C1 segment of cervical spinal cord (tissue), 14 donors: Measurements from ENCODE around the gene PAH.
"Not testable (repeated sequence)": the region's sequence is repeated elsewhere in the genome, so short reads cannot be mapped to it uniquely, and the experiment has no call there.

Experiments used
- DNase-seq, 14 donors: peaks; one replicate each; lab custom pipeline; 2025; lab: John Stamatoyannopoulos, UW

PAH gene

DNA sequence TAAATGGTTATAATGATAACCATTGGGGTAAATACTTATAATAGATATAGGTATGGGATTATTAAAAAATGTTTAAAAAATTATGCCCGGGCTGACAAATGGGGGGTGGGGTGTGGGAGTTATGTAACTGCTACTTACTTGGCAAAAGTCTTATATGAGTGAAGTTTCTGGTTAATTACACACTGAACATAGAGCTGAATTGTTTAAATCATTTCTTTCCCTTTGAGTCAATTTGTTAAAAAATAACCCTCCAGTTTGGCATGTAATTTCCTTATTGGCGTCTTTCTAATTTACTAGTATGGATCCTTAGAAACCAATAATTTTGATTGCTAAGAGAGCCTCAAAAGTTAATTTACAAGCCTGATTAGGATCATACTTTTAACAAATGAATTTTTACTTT, 16.7 kb downstream of the PAH start:
- no peak for DNase-seq

DNA sequence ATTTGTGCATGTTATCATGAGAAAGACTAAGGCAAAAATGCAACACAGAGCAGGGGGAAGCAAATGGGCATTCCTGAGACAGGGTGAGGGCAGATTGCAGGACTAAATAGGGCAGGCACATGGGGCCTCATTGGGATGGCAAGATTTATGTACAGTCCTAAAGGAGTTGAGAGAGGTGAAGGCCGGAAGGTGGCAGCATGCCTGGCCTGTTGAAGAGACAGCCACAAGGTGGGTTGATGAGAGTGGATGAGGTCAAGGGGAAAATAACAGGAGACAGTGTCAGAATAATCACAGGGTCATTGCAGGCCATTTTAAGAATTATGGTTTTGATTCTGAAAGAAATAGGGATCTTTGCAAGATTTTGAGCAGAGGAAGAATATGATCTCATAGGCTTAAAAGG, 21.0 kb downstream of the PAH start:
- DNase-seq: no peak

DNA sequence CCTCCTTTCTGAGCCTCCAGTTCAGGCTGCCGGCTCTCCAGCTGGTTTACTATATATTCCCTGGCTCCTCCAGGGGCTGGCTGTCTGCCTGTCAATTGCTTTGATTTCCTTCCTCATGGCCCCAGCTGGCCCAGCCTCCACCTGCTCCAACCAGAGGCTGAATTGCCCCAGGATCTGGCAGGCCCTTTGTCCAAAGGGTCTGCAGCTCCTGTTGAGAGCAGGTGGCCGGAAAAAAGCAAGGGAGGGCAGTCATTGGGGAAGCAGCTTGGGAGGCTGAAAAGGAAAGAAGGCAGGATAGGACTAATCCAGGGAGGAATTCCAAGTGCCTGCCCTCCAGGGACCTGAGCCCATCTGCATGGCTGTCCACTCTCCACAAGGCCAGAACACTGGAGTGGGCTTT, 25.3 kb downstream of the PAH start:
- DNase-seq: no peak

DNA sequence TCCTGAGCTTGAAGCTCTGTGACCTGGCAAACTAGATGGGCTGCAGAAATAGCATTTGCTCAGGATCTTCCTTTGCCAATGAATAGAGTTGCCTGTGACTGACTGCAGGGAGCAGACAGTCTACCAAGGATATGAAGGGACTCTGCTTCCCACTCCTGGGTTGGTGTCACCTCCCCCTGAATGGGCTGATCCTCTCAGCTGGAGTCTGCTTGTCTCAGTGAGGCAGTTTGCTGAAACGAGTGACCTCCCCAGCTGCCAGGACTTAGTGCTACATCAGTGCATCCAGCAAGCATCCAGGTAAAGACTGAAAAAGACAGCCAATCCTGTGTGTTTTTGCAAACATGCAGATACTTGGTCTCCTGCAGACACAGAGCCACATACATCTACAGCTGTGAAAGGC, 28.5 kb downstream of the PAH start:
- no peak for DNase-seq

DNA sequence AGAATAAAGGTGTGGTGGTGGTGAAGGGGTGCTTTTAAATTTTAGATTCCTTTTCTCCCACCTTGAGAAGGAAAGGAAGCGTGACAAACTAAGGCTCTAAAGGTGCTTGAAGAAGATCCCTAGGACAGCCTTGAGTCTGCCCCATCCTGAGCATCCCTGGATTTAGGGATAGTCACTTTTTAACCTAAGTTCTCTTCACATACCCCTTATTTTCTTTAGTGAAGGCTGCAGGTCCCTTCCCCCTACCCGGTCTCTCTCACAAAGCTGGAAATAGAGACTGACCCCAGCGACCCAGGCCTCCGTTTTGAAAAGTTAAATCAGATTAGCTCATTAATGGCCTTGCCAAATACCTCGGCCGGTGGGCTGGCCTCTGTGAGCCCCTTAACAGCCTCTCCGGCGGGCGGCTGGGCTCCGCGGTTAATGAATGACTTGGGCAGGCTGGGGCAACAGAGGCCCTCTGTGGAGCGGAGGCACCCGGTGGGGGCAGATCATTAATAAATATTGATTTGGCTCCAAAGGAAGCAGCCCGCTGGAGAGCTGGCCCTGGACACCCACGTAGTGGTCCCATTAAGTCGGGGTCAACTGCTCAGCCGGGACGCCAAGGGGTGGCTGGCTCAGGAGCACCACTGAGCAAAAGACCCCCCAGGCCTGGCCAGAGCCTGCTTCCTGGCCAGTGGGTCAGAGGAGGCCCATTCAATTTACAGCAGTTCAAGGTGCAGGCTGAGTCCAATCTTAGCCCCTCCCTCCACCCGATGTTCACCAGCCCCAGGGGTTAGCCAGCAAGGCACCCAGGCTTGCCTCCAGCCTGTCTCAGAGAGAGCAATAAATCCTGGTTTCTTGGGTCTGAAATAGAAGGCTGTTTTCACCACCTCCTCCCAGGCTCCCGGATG, 31.8 kb downstream of the PAH start:
- peak in 8 of 14 donors; percentile 6 to 53 (median 19) for DNase-seq

DNA sequence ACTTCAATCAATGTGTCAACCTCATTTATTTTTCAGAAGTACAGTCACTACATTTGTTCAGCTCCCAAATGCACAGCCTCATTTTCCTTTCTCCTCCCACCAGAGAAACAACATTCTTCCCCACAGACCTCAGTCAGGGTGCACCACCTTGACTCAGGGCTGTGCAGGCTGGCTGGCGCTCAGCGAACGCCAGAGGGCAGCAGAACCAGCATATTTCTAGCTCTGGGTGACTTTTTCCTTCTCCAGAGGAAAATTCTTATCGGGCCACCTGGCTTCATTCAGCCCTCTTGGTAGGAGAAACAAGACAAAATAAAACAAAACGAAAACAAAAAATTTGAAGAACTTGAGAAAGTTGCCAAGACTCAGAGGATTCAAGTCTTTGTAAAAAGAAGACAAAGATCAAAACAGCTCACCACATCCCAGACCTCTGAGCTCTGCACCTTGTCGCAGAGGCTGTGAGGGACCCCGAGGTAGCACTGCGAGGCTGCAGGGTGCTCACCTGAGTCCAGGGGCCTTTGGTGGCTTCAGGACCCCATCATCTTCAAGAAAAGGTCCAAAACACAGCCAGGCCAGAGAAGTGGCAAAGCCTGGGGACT, 33.7 kb downstream of the PAH start:
- peak in 9 of 14 donors; percentile 3 to 48 (median 11) for DNase-seq

DNA sequence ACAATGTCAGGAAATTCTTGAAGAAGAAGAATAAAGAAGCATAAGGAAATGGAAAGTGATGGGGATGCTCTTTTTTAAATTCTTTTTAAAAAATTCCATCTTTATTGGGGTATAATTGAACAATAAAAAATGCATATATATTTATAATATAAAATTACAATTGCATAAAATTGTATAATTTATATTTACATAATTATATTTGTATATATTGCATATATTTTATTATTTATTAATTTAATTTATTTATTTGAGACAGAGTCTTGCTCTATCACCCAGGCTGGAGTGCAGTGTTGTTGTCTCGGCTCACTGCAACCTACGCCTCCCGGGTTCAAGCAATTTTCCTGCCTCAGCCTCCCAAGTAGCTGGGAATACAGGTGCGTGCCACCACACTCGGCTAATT, 36.3 kb downstream of the PAH start:
- no peak for DNase-seq

DNA sequence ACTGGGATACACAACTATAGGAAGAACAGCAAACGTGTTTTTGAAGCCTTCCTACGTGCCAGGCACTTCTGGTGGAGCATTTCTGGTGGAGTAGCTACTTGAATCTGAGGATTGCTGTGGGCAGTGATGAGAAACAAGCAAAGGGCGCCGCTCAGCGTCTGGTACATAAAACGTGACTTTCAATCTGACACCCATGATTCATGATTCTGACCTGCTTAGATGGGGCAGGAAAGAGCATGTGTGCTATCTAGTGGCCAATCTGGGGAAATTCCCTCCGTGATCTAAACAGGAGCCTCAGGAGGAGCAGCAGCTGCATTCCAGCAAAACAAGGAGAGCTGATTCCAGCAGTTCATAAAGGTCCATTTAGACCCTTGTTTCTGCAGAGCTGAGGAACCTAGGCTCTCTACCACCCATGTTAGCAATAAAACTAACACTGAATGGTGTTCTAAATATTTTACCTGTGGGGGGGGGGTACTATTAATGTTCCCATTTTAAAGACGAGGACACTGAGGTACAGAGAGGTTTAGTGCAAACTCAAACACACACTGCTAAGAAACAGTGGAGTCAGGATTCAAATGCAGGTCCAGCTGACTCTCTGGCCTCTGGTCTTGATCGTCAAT, 37.8 kb downstream of the PAH start:
- DNase-seq: peak in 4 of 14 donors; percentile 4 to 12 (median 8)

DNA sequence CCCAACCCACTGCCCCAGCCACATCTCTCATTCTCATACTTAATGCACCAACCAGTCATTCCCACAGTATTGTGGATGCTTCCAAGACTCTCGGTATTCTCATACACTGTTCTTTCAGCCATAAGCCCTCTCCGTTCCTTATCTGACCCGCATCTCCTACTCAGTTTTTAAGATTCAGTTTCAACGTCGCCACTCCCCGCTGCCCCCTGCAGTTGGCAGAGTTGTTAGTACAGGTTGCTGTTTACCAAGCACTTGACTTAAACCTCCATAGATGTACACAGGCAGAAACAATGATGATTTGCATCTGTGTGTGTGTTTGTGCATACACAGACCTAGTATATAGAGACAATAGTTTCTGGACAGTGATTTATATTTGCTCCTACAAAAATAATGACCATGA, 40.2 kb downstream of the PAH start:
- no peak for DNase-seq

DNA sequence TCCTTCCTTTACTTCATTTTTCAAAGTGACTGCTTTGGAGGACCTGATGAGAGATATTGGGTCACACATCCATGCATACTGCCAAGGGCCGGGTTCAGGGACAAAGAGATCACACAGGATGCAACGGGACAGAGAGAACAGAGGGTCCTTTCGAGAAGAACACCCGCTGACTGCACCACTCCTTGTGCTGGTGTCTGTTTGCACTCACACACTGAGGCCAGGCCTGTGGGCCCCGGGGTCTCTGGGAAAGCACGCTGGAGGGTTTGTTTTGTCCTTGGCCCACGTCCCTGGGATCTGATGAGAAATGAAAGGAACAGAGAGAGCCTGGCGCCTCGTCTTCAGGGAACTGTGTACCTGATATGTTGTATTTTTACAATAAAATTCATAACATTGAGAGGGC, 42.2 kb downstream of the PAH start:
- peak in 5 of 14 donors; percentile 2 to 65 (median 10) for DNase-seq

DNA sequence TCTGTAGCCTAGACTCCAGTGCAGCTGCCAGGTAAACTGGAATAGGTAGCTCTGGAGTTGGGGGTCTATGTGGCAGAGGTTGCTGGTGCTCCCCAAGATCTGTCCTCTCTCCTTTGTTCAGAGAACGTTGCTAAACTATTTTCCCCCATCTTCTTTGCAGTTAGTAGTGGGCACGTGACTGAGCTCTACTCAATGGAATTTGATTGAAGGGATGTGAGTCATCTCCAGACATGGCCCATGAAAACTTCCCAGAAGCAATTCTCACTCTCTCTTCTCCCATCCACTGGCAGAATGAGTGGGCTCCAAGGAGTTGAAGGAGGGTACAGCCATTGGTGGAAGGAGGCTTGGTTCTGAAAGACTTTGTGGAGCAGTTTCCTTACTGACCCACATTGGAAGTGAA, 44.0 kb downstream of the PAH start:
- DNase-seq: no peak

DNA sequence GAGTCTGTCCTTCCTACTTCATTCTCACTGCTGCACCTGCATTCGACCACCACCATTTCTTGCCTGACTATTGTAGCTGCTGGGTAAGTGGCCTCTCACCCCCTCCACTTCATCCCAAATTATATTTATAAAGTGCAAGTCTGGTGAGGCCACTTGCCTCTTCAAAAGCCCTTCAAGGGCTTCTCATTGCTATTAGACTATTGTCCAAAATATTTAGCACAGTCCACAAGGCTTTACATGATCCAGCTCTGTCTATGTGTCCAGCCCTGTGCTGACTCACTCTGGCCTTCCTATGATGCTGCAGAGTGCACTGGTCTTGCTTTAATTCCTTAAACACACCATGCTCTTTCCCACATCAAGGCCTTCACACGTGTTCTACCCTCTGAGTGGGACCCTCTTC, 46.0 kb downstream of the PAH start:
- DNase-seq: no peak

DNA sequence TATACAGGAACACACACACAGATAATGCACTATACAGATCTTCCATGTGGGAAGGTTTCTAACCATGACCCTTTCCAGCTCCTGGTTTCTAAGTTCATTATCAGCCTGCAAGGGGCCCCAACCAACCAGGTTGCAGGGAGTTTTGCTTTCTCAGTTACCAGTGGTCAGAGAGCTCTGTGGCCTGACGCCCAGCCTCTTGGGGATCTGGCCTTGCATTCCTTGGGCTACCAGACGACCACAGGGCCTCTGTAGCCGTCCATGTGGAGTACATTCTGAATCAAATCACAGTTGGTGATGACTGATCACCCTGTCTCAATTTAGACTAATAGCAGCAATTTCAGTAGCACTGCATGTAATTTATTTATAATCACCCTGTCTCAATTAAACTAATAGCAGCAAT, 47.5 kb downstream of the PAH start:
- DNase-seq: no peak

DNA sequence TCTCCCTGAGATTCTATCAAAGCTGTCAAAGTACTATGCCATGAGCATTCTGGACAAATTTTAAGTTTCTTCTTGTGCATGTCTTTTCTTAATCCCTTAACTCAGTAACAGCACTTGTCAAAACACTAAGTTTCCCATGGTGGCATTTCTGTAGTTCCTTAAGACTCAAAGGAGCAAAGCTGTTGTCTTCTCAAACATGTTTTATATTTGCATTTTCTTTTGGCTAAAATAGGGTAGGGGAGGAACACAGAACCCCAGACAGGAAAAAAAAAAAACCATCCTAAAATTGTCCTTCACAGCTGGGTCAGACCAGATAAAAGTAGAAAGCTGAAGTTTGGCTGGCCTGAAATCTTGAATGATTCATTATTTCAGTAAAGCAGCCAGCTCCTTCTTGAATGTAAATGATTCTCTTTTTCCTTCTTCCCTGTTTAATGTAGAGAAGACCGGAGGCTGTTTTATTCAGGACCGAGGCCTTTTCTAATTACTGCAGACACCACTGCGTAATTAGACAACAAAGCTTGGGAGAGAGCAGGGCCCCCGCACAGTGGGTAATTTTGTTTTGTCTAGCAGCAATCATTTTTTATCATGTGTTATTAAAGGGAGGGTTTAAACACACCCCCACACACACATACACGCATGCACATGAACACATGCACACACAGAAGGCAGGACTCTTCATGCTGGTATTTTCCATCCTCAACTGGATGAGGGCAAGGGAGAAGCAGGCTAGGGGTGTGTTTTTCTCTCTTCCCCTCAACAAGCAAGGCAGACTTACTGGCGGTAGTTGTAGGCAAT, 51.0 kb downstream of the PAH start:
- DNase-seq: no peak

DNA sequence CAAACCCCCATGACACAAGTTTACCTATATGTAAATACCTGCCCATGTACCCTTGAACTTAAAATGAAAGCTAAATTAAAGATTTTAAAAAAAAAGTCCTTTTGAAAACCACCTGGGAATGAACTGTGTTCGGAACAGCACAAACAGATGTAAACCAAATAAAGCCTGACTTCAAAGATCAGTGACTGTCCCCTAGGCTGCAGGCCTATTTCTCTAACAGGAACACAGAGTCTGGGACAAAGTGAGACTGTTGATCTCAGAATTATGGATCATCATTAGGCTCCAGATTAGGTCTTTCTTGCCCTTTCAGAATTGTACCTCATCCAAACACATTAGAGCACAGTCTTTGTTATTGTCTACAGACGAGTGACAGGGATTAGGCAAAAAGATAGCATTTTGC, 54.6 kb downstream of the PAH start:
- no peak for DNase-seq

DNA sequence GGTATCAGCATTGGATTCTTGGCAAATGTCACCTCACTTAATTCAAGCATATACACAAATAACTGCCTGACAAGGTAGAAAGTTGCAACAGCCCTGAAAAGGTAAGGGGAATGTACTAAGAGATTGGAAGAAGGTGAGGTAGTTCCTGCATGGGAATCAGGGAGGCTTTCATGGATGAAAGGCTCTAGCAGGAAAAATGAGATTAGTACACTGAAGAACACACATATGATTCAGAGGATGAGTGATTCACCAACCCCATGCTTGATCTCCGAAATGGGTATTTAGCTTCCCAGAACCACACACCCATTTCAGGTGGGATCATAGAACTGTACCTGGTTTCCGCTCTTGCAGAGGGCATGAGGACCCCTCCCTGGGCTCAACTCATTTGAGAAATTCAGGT, 65.8 kb downstream of the PAH start:
- DNase-seq: no peak

DNA sequence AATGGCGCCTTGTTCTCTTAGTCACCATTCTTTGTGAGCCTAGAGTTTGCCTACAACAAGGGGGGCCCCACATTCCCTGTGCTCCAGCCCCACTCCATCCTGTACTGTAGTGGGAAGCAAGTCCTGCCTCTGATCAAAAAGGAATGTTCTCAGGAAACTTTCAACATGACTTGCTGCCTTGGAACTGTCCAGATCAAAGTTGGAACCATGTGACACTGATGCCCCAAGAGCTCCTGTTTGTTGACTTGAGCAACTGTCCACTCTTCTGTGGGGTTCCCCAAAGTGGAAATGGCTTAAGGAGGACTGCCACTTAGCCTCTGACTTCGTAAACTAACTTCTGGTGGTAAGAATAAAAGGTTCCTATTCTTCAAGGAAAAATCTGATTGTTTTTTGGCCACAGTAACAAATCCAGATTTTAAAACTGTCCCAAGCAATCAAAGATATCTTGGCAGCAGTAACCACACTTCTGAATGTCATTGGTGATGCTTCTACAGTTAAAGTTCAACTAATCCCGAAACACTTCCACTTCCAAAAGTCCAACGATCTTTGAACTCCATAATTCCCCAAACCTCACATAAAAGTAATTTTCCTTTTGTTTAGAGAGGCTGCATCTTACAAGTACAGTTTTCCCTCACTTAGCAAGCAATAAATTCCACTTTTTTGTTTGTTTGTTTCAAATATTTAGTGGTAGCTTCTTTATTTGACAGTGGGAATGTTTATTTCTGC, 67.2 kb downstream of the PAH start:
- no peak for DNase-seq

DNA sequence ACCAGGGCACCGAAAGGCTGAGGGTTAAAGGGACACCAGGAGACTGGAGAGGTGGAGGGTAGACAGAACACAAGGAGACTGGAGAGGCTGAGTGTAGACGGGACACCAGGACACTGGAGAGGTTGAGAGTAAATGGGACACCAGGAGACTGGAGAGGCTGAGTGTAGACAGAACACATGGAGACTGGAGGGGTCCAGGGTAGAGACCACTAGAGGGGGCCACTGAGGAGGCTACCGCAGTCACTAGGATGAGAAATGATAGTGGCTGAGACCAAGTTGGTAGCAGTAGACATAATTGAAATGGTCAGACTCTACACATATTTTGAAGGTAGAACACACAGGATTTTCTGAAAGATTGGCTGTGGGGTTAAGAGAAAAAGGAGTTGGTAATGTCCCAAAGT, 68.2 kb downstream of the PAH start:
- no peak for DNase-seq

DNA sequence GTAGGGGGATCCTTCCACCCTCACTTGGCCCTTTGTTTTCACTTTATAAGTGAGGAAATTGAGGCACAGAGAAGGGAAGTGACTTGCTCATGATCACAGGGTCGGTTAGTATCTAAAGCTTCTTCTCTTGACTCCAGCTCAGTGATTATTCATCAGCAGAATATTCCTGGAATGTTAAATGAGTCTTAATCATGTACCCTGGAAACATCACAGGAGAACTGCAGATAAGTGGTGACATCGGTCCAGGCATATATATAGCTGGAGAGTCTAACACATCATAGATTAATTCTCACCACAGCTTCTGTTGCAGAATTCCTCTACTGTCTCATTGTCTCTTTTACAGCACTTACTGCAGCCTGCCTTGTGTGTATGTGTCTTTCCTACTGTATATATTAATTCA, 69.9 kb downstream of the PAH start:
- no peak for DNase-seq

DNA sequence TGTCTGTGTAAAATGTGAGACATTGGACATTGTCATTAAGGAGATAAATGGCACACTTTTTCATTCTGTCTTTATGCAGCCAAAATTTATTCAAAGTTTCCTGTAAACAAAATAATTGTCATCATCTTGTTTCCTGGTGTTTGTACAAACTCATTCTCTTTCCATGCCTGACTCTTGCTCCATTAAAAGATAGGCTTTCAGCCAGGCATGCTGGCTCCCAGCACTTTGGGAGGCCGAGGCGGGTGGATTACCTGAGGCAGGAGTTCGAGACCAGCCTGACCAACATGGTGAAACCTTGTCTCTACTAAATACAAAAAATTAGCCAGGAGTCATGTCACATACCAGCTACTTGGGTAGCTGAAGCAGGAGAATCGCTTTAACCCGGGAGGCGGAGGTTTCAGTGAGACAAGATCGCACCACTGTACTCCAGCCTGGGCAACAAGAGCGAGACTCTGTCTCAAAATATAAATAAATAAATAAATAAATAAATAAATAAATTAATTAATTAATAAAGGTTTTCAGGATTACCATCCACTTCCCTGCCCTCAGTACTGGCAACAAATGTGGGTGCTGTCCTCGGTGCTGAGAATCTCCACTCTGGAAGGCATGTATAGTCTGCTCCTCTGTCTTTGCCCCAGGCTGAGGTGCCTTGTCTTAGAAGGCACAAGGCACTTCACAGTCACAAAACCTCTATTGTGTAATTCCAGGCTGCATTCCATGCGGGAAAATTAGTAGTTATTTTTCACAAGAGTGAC, 83.2 kb downstream of the PAH start:
- DNase-seq: no peak

DNA sequence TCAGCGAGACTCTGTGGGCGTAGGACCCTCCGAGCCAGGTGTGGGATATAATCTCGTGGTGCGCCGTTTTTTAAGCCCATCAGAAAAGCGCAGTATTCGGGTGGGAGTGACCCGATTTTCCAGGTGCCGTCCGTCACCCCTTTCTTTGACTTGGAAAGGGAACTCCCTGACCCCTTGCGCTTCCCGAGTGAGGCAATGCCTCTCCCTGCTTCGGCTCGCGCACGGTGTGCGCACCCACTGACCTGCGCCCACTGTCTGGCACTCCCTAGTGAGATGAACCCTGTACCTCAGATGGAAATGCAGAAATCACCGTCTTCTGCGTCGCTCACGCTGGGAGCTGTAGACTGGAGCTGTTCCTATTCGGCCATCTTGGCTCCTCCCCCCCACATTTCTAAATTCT, 84.2 kb downstream of the PAH start:
- not testable (repeated sequence) for DNase-seq
